HEK293 (cell line): ENCODE data around the gene METTL22.

ENCODE experiments used
- HOXA7 ChIP-seq: sonication (generic); formaldehyde crosslinking; IDR thresholded peaks from 2 replicates; pipeline ENCODE4 v1.8.1; 2022; ENCODE audit warnings: missing genetic modification reagents, borderline replicate concordance
- YY2 ChIP-seq: fragments of 450-650 bp; formaldehyde crosslinking; IDR thresholded peaks from 2 replicates; pipeline ENCODE4 v1.5.1; 2016; ENCODE audit warnings: missing biosample characterization, missing genetic modification characterization
- ZNF132 ChIP-seq: fragments of 450-650 bp; formaldehyde crosslinking; IDR thresholded peaks from 2 replicates; pipeline ENCODE4 v1.5.1; 2017; ENCODE audit warnings: missing biosample characterization, missing genetic modification characterization, borderline replicate concordance
- TF ChIP-seq, protein P1 (sequence below): fragments of 450-650 bp; formaldehyde crosslinking; IDR thresholded peaks from 2 replicates; pipeline ENCODE4 v1.5.1; 2016; ENCODE audit warnings: missing biosample characterization, missing genetic modification characterization
- TF ChIP-seq, protein P2 (sequence below): fragments of 450-650 bp; formaldehyde crosslinking; IDR thresholded peaks from 2 replicates; pipeline ENCODE4 v1.5.1; 2016; ENCODE audit warnings: missing biosample characterization, missing genetic modification characterization

DNA sequence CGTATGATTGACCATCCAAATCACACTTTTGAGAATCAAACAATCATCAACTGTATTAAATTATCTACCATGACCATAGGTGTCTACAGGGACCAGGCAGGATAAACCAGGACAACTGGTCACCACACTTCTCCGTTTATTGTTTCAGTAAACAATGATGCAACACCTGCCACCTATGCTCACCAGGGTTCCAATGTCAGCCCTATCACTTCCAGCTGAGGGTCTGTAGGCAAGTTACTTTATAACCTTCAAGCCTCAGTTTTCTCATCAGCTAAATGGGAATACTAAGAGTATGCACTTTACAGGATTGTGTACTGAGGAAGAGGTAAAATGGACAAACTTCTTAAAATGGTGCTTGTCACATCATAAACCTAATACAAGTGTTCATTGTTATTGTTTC lies 46.1 kb upstream of the METTL22 start:
- TF ChIP-seq, protein P1, sequence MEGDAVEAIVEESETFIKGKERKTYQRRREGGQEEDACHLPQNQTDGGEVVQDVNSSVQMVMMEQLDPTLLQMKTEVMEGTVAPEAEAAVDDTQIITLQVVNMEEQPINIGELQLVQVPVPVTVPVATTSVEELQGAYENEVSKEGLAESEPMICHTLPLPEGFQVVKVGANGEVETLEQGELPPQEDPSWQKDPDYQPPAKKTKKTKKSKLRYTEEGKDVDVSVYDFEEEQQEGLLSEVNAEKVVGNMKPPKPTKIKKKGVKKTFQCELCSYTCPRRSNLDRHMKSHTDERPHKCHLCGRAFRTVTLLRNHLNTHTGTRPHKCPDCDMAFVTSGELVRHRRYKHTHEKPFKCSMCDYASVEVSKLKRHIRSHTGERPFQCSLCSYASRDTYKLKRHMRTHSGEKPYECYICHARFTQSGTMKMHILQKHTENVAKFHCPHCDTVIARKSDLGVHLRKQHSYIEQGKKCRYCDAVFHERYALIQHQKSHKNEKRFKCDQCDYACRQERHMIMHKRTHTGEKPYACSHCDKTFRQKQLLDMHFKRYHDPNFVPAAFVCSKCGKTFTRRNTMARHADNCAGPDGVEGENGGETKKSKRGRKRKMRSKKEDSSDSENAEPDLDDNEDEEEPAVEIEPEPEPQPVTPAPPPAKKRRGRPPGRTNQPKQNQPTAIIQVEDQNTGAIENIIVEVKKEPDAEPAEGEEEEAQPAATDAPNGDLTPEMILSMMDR = no peak
- TF ChIP-seq HOXA7 (CRISPR knock-in tag) = no peak
- TF ChIP-seq ZNF132 = no peak
- no peak for TF ChIP-seq YY2 (tag by site-specific recombination)
- TF ChIP-seq, protein P2, sequence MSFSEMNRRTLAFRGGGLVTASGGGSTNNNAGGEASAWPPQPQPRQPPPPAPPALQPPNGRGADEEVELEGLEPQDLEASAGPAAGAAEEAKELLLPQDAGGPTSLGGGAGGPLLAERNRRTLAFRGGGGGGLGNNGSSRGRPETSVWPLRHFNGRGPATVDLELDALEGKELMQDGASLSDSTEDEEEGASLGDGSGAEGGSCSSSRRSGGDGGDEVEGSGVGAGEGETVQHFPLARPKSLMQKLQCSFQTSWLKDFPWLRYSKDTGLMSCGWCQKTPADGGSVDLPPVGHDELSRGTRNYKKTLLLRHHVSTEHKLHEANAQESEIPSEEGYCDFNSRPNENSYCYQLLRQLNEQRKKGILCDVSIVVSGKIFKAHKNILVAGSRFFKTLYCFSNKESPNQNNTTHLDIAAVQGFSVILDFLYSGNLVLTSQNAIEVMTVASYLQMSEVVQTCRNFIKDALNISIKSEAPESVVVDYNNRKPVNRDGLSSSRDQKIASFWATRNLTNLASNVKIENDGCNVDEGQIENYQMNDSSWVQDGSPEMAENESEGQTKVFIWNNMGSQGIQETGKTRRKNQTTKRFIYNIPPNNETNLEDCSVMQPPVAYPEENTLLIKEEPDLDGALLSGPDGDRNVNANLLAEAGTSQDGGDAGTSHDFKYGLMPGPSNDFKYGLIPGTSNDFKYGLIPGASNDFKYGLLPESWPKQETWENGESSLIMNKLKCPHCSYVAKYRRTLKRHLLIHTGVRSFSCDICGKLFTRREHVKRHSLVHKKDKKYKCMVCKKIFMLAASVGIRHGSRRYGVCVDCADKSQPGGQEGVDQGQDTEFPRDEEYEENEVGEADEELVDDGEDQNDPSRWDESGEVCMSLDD (tag by site-specific recombination) = no peak
